Kasumi-1 (cell line): ENCODE data around the gene TSHZ2.

Source experiments
- DNase-seq, 2 experiments: peaks; one replicate each; lab custom pipeline; 2025; lab: John Stamatoyannopoulos, UW

The TSHZ2 gene

GRCh38 chr20:53282217-53282955 lies 310.2 kb downstream of the TSHZ2 start:
- no peak for DNase-seq

- no peak for DNase-seq
These were observed 310.9 kb downstream of the TSHZ2 start for GRCh38 chr20:53283011-53283410.

GRCh38 chr20:53283597-53283996 lies 311.4 kb downstream of the TSHZ2 start:
- DNase-seq: no peak

GRCh38 chr20:53284256-53284655 lies 312.1 kb downstream of the TSHZ2 start:
- no peak for DNase-seq

- DNase-seq: no peak
These were observed 312.5 kb downstream of the TSHZ2 start for GRCh38 chr20:53284696-53285095.

- no peak for DNase-seq
These were observed 315.3 kb downstream of the TSHZ2 start for GRCh38 chr20:53287357-53288042.

- no peak for DNase-seq
These were observed 319.4 kb downstream of the TSHZ2 start for GRCh38 chr20:53291548-53291947.

GRCh38 chr20:53292347-53292746 lies 320.2 kb downstream of the TSHZ2 start:
- DNase-seq: no peak

GRCh38 chr20:53294804-53295203 lies 322.6 kb downstream of the TSHZ2 start:
- no peak for DNase-seq

GRCh38 chr20:53296025-53296424 lies 323.9 kb downstream of the TSHZ2 start:
- DNase-seq: no peak

GRCh38 chr20:53296451-53297153 lies 324.4 kb downstream of the TSHZ2 start:
- DNase-seq: no peak

- no peak for DNase-seq
These were observed 325.0 kb downstream of the TSHZ2 start for GRCh38 chr20:53297154-53297529.

GRCh38 chr20:53298260-53298659 lies 326.1 kb downstream of the TSHZ2 start:
- no peak for DNase-seq

GRCh38 chr20:53298911-53299310 lies 326.8 kb downstream of the TSHZ2 start:
- no peak for DNase-seq

- DNase-seq: no peak
These were observed 327.7 kb downstream of the TSHZ2 start for GRCh38 chr20:53299831-53300230.

- DNase-seq: no peak
These were observed 329.7 kb downstream of the TSHZ2 start for GRCh38 chr20:53301869-53302268.

- no peak for DNase-seq
These were observed 330.7 kb downstream of the TSHZ2 start for GRCh38 chr20:53302695-53303412.

GRCh38 chr20:53303413-53303760 lies 331.2 kb downstream of the TSHZ2 start:
- DNase-seq: no peak

GRCh38 chr20:53304146-53304545 lies 332.0 kb downstream of the TSHZ2 start:
- no peak for DNase-seq

GRCh38 chr20:53306192-53306805 lies 334.1 kb downstream of the TSHZ2 start:
- no peak for DNase-seq

GRCh38 chr20:53307964-53308597 lies 335.9 kb downstream of the TSHZ2 start:
- no peak for DNase-seq

- no peak for DNase-seq
These were observed 337.4 kb downstream of the TSHZ2 start for GRCh38 chr20:53309515-53309914.
